Measurements from ENCODE around the gene CLN6. TPM values are rescaled to one million over a fixed set of nuclear protein-coding genes. Genes with fewer than 3 reads are reported as not detected.

Gene CLN6
- total RNA-seq, 1 donor from 2014 or later, result 18.7 TPM

GRCh38 chr15:68197661-68198437, 31.7 kb downstream of the CLN6 start:
- no peaks in the 10 kb centered on the region for H3K9me3 Mint-ChIP-seq (ENCODE audit: unreplicated experiment)
- peaks cover 22% of the 10 kb centered on the region for H3K36me3 Mint-ChIP-seq (ENCODE audit: unreplicated experiment)
- no peaks in the 10 kb centered on the region for H3K27me3 Mint-ChIP-seq (ENCODE audit: unreplicated experiment)
- no peak overlapping the region for H3K4me3 Mint-ChIP-seq (ENCODE audit: unreplicated experiment)
- TF ChIP-seq, protein P1, sequence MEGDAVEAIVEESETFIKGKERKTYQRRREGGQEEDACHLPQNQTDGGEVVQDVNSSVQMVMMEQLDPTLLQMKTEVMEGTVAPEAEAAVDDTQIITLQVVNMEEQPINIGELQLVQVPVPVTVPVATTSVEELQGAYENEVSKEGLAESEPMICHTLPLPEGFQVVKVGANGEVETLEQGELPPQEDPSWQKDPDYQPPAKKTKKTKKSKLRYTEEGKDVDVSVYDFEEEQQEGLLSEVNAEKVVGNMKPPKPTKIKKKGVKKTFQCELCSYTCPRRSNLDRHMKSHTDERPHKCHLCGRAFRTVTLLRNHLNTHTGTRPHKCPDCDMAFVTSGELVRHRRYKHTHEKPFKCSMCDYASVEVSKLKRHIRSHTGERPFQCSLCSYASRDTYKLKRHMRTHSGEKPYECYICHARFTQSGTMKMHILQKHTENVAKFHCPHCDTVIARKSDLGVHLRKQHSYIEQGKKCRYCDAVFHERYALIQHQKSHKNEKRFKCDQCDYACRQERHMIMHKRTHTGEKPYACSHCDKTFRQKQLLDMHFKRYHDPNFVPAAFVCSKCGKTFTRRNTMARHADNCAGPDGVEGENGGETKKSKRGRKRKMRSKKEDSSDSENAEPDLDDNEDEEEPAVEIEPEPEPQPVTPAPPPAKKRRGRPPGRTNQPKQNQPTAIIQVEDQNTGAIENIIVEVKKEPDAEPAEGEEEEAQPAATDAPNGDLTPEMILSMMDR (IDR thresholded peaks at IDR 0.05), result no peak
- H3K27ac Mint-ChIP-seq (ENCODE audit: unreplicated experiment), result no peak overlapping the region
- H3K4me1 Mint-ChIP-seq (ENCODE audit: unreplicated experiment), result peaks cover 17% of the 10 kb centered on the region
- no peak for DNase-seq (ENCODE audit: extremely low spot score, unreplicated experiment)

GRCh38 chr15:68197170-68197492, 32.4 kb downstream of the CLN6 start:
- Mint-ChIP-seq H3K27me3 (ENCODE audit: unreplicated experiment) (no peaks in the 10 kb centered on the region), H3K27ac (ENCODE audit: unreplicated experiment) (no peak overlapping the region), H3K4me3 (ENCODE audit: unreplicated experiment) (no peak overlapping the region), H3K9me3 (ENCODE audit: unreplicated experiment) (no peaks in the 10 kb centered on the region), H3K36me3 (ENCODE audit: unreplicated experiment) (peaks cover 22% of the 10 kb centered on the region), H3K4me1 (ENCODE audit: unreplicated experiment) (peaks cover 15% of the 10 kb centered on the region)
- no peak for DNase-seq (ENCODE audit: extremely low spot score, unreplicated experiment)
- TF ChIP-seq, protein P1 (IDR thresholded peaks at IDR 0.05), result no peak

- Mint-ChIP-seq H3K27ac (ENCODE audit: unreplicated experiment) (no peak overlapping the region), H3K4me1 (ENCODE audit: unreplicated experiment) (peaks cover 10% of the 10 kb centered on the region), H3K9me3 (ENCODE audit: unreplicated experiment) (no peaks in the 10 kb centered on the region), H3K36me3 (ENCODE audit: unreplicated experiment) (peaks cover 24% of the 10 kb centered on the region), H3K4me3 (ENCODE audit: unreplicated experiment) (no peak overlapping the region), H3K27me3 (ENCODE audit: unreplicated experiment) (no peaks in the 10 kb centered on the region)
- TF ChIP-seq, protein P1 (IDR thresholded peaks at IDR 0.05), result no peak
- DNase-seq (ENCODE audit: extremely low spot score, unreplicated experiment), result no peak
These were observed 32.9 kb downstream of the CLN6 start for GRCh38 chr15:68196445-68197169.

DNA sequence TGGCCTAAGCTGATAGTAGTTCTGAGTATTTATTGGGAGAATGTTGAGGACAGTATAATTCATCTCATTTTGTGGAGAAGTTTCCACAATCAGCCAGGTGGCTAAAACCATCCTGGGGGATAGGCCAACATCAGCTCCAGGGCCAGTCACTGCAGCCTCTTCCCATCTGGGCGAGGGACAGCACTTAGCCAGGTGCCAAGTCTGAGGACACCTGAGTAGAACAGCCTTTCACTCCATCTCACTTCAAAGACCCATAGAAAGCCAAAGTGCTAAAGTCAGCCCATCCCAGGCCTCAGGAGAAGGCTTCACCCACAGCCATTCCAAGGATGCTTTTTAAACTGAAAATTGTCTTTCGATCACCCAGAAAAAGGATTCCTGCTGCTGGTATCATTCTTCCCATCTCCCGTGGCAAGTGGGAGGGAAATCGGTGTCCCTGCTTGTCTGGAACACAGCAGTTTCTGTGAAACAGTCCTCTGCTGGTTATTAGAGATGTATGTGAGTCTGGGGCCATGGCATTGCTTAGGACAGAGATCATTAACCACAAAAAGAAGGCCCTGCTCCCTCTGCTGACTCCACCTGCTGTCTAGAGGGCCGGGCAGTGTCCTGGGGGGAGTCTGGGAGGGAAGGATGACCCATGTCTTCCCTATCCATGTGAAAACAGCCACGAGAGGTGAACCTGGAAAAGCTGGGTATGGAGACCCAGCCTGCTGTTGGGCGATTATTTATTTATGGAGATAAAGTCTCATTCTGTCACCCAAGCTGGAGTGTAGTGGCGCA, 34.0 kb downstream of the CLN6 start:
- Mint-ChIP-seq H3K27ac (ENCODE audit: unreplicated experiment) (no peak overlapping the region), H3K4me3 (ENCODE audit: unreplicated experiment) (no peak overlapping the region), H3K9me3 (ENCODE audit: unreplicated experiment) (no peaks in the 10 kb centered on the region), H3K36me3 (ENCODE audit: unreplicated experiment) (peaks cover 24% of the 10 kb centered on the region), H3K4me1 (ENCODE audit: unreplicated experiment) (peaks cover 7% of the 10 kb centered on the region), H3K27me3 (ENCODE audit: unreplicated experiment) (no peaks in the 10 kb centered on the region)
- DNase-seq (ENCODE audit: extremely low spot score, unreplicated experiment), result no peak
- TF ChIP-seq, protein P1 (IDR thresholded peaks at IDR 0.05), result no peak
